SW480 (cell line): ENCODE results near the gene ABCC1.

Experiments
- DNase-seq: peaks from one replicate; pipeline ENCODE4 v3.0.0-alpha.2; 2016; ENCODE audit warnings: low spot score

The ABCC1 gene

GRCh38 chr16:16021020-16021419 is 71.6 kb downstream of the ABCC1 start:
- no peak for DNase-seq

GRCh38 chr16:16021646-16021987 is 72.2 kb downstream of the ABCC1 start:
- DNase-seq: no peak

GRCh38 chr16:16021988-16022682 is 72.7 kb downstream of the ABCC1 start:
- DNase-seq: peak; percentile 79

- DNase-seq: no peak
Observed at GRCh38 chr16:16022683-16023064, 73.3 kb downstream of the ABCC1 start.

- DNase-seq: no peak
Observed at GRCh38 chr16:16025214-16025968, 76.0 kb downstream of the ABCC1 start.

- no peak for DNase-seq
Observed at GRCh38 chr16:16027728-16028310, 78.4 kb downstream of the ABCC1 start.

- no peak for DNase-seq
Observed at GRCh38 chr16:16028311-16028999, 79.0 kb downstream of the ABCC1 start.

- DNase-seq: no peak
Observed at GRCh38 chr16:16029431-16030011, 80.1 kb downstream of the ABCC1 start.

GRCh38 chr16:16030449-16030848 is 81.0 kb downstream of the ABCC1 start:
- no peak for DNase-seq

- no peak for DNase-seq
Observed at GRCh38 chr16:16031401-16031800, 82.0 kb downstream of the ABCC1 start.

GRCh38 chr16:16032271-16032979 is 83.0 kb downstream of the ABCC1 start:
- DNase-seq: no peak

- DNase-seq: no peak
Observed at GRCh38 chr16:16033208-16033717, 83.8 kb downstream of the ABCC1 start.

GRCh38 chr16:16036359-16036792 is 87.0 kb downstream of the ABCC1 start:
- DNase-seq: no peak

- DNase-seq: no peak
Observed at GRCh38 chr16:16037521-16037920, 88.1 kb downstream of the ABCC1 start.

GRCh38 chr16:16037970-16038369 is 88.6 kb downstream of the ABCC1 start:
- DNase-seq: no peak

- no peak for DNase-seq
Observed at GRCh38 chr16:16038950-16039349, 89.5 kb downstream of the ABCC1 start.

GRCh38 chr16:16041196-16041892 is 91.9 kb downstream of the ABCC1 start:
- no peak for DNase-seq

GRCh38 chr16:16042076-16042475 is 92.7 kb downstream of the ABCC1 start:
- DNase-seq: no peak

- DNase-seq: no peak
Observed at GRCh38 chr16:16045296-16045695, 95.9 kb downstream of the ABCC1 start.

GRCh38 chr16:16045879-16046278 is 96.5 kb downstream of the ABCC1 start:
- no peak for DNase-seq

GRCh38 chr16:16047761-16048160 is 98.3 kb downstream of the ABCC1 start:
- no peak for DNase-seq
